Stimulated activated CD8-positive, alpha-beta memory T cell treated with anti-CD3 and anti-CD28 coated beads, Interleukin-15, amount 100 ng/mL, for 1 hour (primary cell): Measurements from ENCODE around the gene PRKG1.

Experiments used
- DNase-seq: peaks from one replicate; pipeline ENCODE4 v3.0.0-alpha.2; 2020; ENCODE audit warnings: low read depth

The PRKG1 gene

GRCh38 chr10:51886438-51887068 lies 812.3 kb downstream of the PRKG1 start:
- DNase-seq = no peak

DNA sequence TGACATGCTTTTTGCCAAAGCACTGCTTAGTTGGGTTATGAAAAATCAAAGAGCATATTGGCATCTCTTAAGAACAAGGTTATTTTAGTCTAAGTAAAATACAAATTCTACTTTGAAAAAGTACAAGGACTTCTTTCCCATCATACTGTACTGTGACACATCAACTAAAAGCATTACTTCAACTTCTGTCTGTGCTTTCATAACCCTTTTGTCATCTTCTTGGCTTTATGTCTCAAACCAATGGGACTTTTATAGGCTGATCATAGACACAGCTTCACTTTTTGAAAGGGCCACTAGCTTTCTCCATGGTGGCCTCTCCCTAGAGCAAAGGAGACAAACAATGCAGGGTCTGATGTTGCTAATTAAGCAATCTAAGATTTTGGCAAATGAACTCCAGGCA lies 814.0 kb downstream of the PRKG1 start:
- no peak for DNase-seq

- DNase-seq = no peak
Observed at GRCh38 chr10:51892313-51892712, 818.0 kb downstream of the PRKG1 start.

- no peak for DNase-seq
Observed at GRCh38 chr10:51892965-51893658, 818.8 kb downstream of the PRKG1 start.

- DNase-seq = no peak
Observed at GRCh38 chr10:51894771-51895578, 820.7 kb downstream of the PRKG1 start.

- DNase-seq = no peak
Observed at GRCh38 chr10:51896849-51897248, 822.6 kb downstream of the PRKG1 start.

DNA sequence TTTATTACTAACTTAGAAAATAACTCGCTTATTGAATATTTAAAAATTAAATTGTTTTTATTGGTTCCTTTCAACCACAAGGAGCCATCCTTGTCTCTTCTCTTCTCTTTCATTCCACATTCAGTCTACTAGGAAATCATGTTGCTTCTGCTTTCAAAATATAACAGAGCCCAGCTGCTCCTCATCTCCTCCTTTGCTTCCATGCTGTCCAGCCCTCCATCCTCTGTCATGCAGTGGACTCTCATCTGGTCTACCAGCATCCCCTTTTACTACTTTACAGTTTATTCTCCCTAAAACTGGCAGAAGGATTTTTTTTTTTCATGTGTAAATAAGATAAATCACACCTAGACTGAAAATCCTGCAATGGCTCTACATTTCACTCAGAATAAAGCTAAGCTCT lies 823.3 kb downstream of the PRKG1 start:
- no peak for DNase-seq

DNA sequence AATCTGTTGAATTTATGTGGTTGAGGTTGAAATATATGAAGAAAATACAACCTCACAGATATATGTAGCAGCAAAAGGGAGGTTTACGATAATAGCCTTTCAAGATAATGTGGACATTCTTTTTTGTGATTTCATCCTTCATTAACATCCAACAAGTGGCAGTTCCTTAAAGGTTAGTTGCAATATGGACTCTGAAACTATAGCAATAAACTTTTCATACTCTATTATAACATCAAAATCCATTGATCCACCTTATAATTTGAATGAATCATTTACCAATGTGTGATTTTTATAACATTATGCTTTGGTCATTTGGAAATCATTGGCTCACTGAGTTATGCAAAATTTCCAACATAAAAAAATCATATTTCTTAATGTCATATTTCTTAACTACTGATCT lies 825.9 kb downstream of the PRKG1 start:
- no peak for DNase-seq

DNA sequence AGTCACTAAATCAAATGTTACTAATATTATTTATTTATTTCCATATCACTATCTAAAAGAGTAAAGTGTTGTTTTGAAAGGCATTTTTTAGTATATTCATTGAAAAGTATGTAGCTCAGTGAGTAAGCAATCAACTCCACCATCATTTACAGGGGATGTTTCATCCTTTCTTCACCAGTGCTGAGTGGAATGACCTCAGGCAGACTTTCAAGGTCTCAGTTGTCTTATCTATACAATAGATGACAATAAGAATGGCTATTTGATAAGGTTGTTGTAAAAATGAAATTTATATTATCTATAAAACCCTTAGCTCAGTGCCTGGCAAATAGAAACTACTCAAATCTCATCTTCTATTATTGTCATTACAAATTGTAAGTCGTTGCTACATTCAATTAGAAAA lies 829.4 kb downstream of the PRKG1 start:
- no peak for DNase-seq

DNA sequence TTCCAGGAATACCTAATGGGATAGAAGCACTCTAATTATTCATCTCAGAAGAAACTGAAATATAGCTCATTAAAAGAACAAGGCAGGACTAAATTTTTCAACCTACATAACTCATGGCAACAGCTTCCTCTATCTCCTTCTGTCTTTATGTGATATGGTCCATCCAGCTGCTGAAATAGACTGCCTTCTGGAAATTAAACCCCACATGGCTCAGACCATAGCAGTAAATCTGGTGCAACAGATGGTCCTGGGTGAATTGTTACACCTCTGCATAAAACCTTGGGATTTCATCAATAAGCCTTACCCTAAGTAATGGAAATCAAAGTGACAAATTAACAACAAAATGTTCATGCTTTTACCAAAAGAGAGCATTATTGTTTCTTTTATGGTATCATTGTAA lies 830.7 kb downstream of the PRKG1 start:
- DNase-seq = no peak

DNA sequence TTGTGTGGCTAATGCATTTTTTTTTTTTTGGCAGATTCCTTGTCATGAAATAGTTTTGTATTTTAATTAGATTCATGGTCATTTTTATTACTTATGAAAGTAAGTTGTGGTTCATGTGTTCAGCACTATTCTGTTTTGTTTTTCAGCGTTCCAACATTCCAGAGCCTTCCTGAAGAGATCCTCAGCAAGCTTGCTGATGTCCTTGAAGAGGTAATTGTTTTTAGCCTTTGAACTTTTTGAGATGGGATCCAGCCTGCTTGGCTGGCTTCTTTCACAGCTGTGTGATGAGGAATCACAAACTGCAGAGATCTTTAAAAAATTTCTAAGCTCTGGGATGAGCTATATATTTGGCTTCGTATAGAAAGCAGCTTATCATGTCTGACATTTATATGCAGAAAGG lies 833.1 kb downstream of the PRKG1 start:
- DNase-seq = no peak

- DNase-seq = no peak
Observed at GRCh38 chr10:51910189-51910588, 835.9 kb downstream of the PRKG1 start.

DNA sequence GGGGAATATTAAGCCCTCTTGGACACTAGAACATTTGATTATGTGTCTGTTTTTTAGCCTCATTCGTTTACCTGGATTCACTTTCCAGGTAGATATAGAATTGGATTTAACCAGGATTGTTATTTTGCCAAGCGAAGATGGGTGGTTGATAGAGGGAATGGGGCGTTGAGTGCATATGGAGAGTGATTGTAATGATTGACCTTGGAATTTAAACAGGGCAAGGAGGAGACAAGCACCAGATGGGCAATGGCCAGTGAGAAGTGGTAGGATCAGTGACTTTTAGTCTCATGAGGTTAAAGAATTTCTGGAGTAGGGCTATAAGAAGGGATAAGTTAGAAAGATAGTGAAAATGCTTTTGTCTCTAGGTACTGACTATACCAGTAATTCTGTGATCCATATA lies 836.3 kb downstream of the PRKG1 start:
- DNase-seq = no peak

GRCh38 chr10:51911723-51912122 lies 837.4 kb downstream of the PRKG1 start:
- no peak for DNase-seq

DNA sequence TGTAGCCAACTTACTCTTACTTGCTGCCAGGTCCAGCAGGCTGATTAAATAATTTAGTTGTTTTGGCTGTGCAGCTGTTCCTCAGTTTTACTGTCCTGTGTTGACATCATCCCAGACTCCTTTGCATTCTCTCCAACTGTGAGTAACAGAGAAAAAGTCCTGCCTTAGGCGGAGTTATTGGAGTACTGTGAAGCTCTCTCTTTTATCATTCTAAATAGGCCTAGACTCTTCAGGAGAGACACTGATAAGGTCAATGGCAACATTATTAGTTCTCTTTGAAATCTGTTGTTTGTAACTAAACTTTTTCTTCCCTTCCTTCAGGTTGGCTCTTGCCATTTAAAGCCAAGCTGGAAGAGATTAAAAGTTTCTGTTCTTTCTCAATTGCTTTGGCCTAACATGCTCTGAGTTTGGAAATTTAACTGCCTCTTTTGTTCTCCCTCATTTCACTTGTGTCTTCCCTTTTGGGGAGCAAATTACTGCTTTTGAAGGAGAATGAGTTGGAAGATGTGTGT lies 840.8 kb downstream of the PRKG1 start:
- no peak for DNase-seq

- DNase-seq = no peak
Observed at GRCh38 chr10:51918440-51918839, 844.2 kb downstream of the PRKG1 start.

DNA sequence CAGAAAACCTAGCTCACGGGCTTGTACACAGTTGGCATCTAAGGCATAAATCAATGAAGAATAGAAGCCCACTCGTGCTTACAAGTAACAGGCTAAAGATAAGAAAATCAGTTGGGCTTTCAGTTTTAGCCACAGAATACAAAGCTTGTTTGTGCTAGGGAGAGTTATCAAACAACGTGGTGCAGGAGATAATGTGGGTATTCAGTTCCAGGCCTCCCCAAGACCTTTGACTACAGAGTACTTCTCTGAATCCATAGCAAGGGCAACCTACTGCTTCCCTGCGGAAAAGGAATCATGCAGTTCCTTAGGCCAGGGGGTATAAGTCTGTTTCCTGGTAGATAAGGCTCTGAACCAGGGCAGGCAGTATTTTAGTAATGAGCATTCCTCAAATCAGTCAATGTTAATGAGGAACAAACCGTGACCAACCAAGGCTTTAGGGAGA lies 844.6 kb downstream of the PRKG1 start:
- DNase-seq = no peak

GRCh38 chr10:51920672-51921071 lies 846.4 kb downstream of the PRKG1 start:
- DNase-seq = no peak

DNA sequence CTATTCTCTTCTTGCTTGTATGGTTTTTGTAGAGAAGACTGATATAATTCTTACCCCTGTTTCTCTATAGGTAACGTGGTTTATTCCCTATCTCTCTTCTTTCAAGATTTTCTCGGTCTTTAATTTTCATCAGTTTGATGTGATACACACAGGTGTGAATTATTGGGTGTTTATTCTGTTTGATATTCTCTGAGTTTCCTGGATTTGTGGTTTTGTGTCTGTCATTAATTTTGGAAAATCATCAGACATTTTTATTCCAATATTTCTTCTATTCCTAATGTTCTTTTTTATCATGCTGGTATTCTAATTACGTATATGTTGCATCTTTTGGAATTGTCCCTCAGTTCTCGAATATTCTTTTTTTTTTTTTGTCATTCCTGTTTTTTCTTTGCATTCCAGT lies 850.1 kb downstream of the PRKG1 start:
- no peak for DNase-seq

DNA sequence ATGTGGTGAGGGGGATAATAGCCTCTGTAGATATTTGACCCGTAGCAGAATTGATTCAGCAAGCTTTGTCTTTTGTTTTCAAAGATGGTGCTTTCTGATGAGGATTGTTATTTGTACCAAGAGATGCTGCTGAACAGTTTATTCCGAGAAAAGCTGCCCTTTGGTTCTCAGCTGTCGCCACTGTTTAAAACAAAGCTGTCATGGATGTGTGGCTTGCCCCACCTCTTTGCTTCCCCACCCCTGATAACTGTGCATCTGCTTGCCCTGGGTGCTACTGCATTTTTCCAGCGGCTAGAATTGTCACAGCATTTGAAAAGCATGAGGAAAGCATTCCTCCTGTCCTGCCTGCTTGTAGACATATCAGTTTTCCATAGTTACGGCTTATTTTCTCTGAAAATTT lies 852.0 kb downstream of the PRKG1 start:
- DNase-seq = no peak

DNA sequence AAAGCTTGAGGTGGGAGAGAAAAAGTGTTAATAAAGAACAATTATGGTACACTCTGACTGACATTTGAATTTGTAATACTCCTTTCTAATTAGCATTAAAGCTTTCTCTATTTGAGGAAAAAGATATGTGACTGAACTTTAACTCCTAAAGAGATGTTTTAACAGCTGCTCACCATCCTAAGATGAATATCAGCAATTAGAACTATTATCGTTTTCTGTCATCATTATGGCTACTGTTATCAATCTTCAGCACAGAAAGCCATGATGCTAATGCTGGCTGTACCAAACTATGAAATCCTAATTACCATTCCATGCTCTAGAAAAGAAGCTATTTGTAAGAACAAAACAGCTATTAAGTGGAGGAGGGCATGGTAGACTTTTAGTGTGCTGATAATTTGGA lies 853.9 kb downstream of the PRKG1 start:
- no peak for DNase-seq

DNA sequence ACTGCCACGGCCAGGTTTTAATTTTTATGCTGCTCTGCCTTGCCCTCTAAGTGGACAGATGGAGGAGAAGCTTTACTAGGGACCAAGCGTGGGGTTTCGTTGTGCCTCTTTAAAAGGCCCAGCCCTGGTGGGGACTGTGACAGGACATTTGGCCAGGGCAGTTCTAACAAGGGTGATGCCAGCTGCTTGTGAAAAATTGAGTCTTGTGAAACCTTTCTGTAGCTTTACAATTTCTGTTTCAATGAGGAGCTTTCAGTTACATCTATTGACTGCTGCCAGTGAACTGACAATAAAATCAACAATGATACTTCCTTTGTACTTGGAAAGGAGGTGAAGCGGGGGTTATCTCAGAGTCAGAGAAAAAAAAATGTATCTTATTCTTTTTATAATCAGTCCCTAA lies 858.2 kb downstream of the PRKG1 start:
- no peak for DNase-seq

DNA sequence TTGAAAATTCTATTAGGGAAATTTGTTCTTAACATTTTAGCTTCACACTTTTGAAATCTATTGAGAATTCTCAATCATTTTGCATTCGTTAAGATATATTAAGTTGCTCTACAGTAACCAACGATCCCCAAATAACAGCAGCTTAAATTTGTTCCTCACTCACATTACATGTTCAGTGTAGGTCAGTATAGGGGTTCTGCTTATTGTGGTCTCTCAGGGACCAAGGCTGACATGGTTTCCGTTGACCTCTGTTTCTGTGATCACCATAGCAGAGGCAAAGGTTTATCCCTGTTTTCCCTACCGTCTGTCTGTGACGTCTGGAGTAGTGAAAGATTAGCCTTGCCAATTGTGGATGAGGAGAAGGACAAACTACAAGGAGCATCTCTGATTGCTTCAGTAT lies 860.1 kb downstream of the PRKG1 start:
- DNase-seq = no peak
